ENCODE results near the gene TSC22D2. TPM values are rescaled to one million over a fixed set of nuclear protein-coding genes. Genes with fewer than 3 reads are reported as not detected.
"Not testable (repeated sequence)": the region's sequence is repeated elsewhere in the genome, so short reads cannot be mapped to it uniquely, and the experiment has no call there.

TSC22D2 gene
- polyA plus RNA-seq, 1 donor from 2014 or later = 15.3 TPM

GRCh38 chr3:150469931-150470740 is 62.0 kb downstream of the TSC22D2 start:
- Histone ChIP-seq H3F3A (ENCODE audit: insufficient read depth, low read length, poor library complexity, severe bottlenecking) (no peaks in the 10 kb centered on the region), H3K9ac (ENCODE audit: low read length) (no peak overlapping the region), H3K79me2 (replicated peaks; ENCODE audit: insufficient read depth, low read length) (no peaks in the 10 kb centered on the region), H3K27me3 (ENCODE audit: insufficient read depth, low read depth, low read length) (no peaks in the 10 kb centered on the region), H3K4me2 (ENCODE audit: low read length) (no peak overlapping the region), H4K20me1 (ENCODE audit: insufficient read depth) (no peaks in the 10 kb centered on the region), H3K36me3 (ENCODE audit: insufficient read depth, low read length) (no peaks in the 10 kb centered on the region), H3K4me3 (ENCODE audit: low read length) (no peak overlapping the region), H3K9me3 (ENCODE audit: low read length) (no peaks in the 10 kb centered on the region), H3K27ac (ENCODE audit: low read length) (no peak overlapping the region), H2AFZ (ENCODE audit: low read depth, low read length) (no peak overlapping the region), H3K9me2 (ENCODE audit: insufficient read depth, low read length) (no peaks in the 10 kb centered on the region)
- TF ChIP-seq POLR2AphosphoS5 (IDR thresholded peaks at IDR 0.05) (no peak), TAF1 (IDR thresholded peaks at IDR 0.05; ENCODE audit: low read depth) (no peak), REST (IDR thresholded peaks at IDR 0.05; ENCODE audit: borderline replicate concordance) (no peak), RAD21 (conservative IDR thresholded peaks at IDR 0.05) (no peak), SMC3 (conservative IDR thresholded peaks at IDR 0.05; ENCODE audit: poor library complexity) (no peak), CTCF (IDR thresholded peaks at IDR 0.05; ENCODE audit: poor library complexity, severe bottlenecking) (no peak), EZH2 (IDR thresholded peaks at IDR 0.05; ENCODE audit: borderline replicate concordance, insufficient read depth, low read length, poor library complexity, severe bottlenecking) (no peak), MXI1 (conservative IDR thresholded peaks at IDR 0.05; ENCODE audit: poor library complexity, severe bottlenecking) (no peak), EP300 (conservative IDR thresholded peaks at IDR 0.05; ENCODE audit: poor library complexity, severe bottlenecking) (no peak)

GRCh38 chr3:150472421-150472820 is 64.3 kb downstream of the TSC22D2 start:
- H3K9ac ChIP-seq (ENCODE audit: low read length) = no peak overlapping the region
- H2AFZ ChIP-seq (ENCODE audit: low read depth, low read length) = no peak overlapping the region
- no peaks in the 10 kb centered on the region for H3K9me3 ChIP-seq (ENCODE audit: low read length)
- H4K20me1 ChIP-seq (ENCODE audit: insufficient read depth) = no peaks in the 10 kb centered on the region
- H3K36me3 ChIP-seq (ENCODE audit: insufficient read depth, low read length) = no peaks in the 10 kb centered on the region
- no peak overlapping the region for H3K4me2 ChIP-seq (ENCODE audit: low read length)
- no peaks in the 10 kb centered on the region for H3F3A ChIP-seq (ENCODE audit: insufficient read depth, low read length, poor library complexity, severe bottlenecking)
- H3K27me3 ChIP-seq (ENCODE audit: insufficient read depth, low read depth, low read length) = no peaks in the 10 kb centered on the region
- no peaks in the 10 kb centered on the region for H3K79me2 ChIP-seq (replicated peaks; ENCODE audit: insufficient read depth, low read length)
- no peak overlapping the region for H3K27ac ChIP-seq (ENCODE audit: low read length)
- no peaks in the 10 kb centered on the region for H3K9me2 ChIP-seq (ENCODE audit: insufficient read depth, low read length)
- no peak overlapping the region for H3K4me3 ChIP-seq (ENCODE audit: low read length)
- no peak for TF ChIP-seq TAF1 (IDR thresholded peaks at IDR 0.05; ENCODE audit: low read depth)
- no peak for TF ChIP-seq SMC3 (conservative IDR thresholded peaks at IDR 0.05; ENCODE audit: poor library complexity)

- H3K4me2 ChIP-seq (ENCODE audit: low read length); H3F3A ChIP-seq (ENCODE audit: insufficient read depth, low read length, poor library complexity, severe bottlenecking); H3K9me3 ChIP-seq (ENCODE audit: low read length); H3K27me3 ChIP-seq (ENCODE audit: insufficient read depth, low read depth, low read length); H3K36me3 ChIP-seq (ENCODE audit: insufficient read depth, low read length); H4K20me1 ChIP-seq (ENCODE audit: insufficient read depth); H3K4me3 ChIP-seq (ENCODE audit: low read length); H2AFZ ChIP-seq (ENCODE audit: low read depth, low read length); H3K27ac ChIP-seq (ENCODE audit: low read length); H3K9ac ChIP-seq (ENCODE audit: low read length); H3K9me2 ChIP-seq (ENCODE audit: insufficient read depth, low read length); H3K79me2 ChIP-seq (replicated peaks; ENCODE audit: insufficient read depth, low read length): not testable (repeated sequence)
Observed at GRCh38 chr3:150473161-150473560, 65.1 kb downstream of the TSC22D2 start.
